Lower leg skin (tissue), 4 donors: ENCODE results near the gene APOD. TPM values are rescaled to one million over a fixed set of nuclear protein-coding genes. Genes with fewer than 3 reads are reported as not detected.

Experiments used
- DNase-seq, 2 donors: peaks; one replicate each; pipeline ENCODE4 v3.0.0-alpha.2; 2019; ENCODE audit warnings: low spot score in 2 of 2
- H3K4me3 ChIP-seq: fragments of 200-600 bp; sonication (generic); 2 replicates; pipeline ENCODE4 v1.5.1; 2017; ENCODE audit warnings: mild to moderate bottlenecking, low read depth; ENCODE audit not compliant: poor library complexity, severe bottlenecking
- POLR2A ChIP-seq, 2 donors: fragments of 450-650 bp; IDR thresholded peaks; one replicate each; pipeline ENCODE4 v1.6.1; 2016 to 2017; ENCODE audit warnings: antibody characterized with exemption in 2 of 2, mild to moderate bottlenecking in 1 of 2, moderate library complexity in 1 of 2
- WGBS, 2 donors: methylation state at CpG; one replicate each; pipeline ENCODE4 v1.1.5; 2018; 5-methylcytosine and 5-hydroxymethylcytosine counted together
- intact Hi-C: fragments of 100-400 bp; cut with DNase I; formaldehyde crosslinking; loops from one replicate; pipeline ENCODE4 v1.15.0; 2023; ENCODE audit warnings: low total_unique reads
- total RNA-seq, 4 donors: library from RNA; depleted of rRNA; stranded (reverse); fragments of >200 nt; gene quantifications; one replicate each; pipeline ENCODE4 v1.1.0, GENCODE V29; 2016
- TF ChIP-seq, protein P1 (sequence below), 3 donors: fragments of 450-650 bp; IDR thresholded peaks; one replicate each; pipeline ENCODE4 v1.5.1; 2016; ENCODE audit warnings: antibody characterized with exemption in 3 of 3, mild to moderate bottlenecking in 3 of 3, moderate library complexity in 2 of 3

APOD gene
- total RNA-seq, 4 donors from 2014 or later, result 201 to 766 (median 373) TPM

DNA sequence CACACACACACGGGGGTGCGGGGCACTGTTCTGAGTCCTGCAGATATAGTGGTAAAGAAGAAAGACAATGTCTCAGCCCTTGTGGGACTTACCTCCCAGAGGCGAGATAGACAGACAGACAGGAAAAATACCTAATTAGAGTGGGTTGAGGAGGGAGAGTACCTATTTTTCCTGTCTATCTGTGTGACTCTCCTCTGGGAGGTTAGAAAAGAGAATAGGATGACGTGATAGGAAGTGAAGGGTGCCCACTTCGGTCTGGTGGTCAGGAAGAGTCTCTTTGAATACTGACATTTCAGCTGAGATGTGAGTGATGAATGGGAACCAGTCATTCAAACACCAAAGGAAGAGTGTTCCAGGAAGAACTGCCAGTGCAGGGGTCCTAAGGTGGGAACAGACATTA, 4.1 kb upstream of the APOD start:
- no peak for DNase-seq
- H3K4me3 ChIP-seq, result no peak overlapping the region
- TF ChIP-seq, protein P1, sequence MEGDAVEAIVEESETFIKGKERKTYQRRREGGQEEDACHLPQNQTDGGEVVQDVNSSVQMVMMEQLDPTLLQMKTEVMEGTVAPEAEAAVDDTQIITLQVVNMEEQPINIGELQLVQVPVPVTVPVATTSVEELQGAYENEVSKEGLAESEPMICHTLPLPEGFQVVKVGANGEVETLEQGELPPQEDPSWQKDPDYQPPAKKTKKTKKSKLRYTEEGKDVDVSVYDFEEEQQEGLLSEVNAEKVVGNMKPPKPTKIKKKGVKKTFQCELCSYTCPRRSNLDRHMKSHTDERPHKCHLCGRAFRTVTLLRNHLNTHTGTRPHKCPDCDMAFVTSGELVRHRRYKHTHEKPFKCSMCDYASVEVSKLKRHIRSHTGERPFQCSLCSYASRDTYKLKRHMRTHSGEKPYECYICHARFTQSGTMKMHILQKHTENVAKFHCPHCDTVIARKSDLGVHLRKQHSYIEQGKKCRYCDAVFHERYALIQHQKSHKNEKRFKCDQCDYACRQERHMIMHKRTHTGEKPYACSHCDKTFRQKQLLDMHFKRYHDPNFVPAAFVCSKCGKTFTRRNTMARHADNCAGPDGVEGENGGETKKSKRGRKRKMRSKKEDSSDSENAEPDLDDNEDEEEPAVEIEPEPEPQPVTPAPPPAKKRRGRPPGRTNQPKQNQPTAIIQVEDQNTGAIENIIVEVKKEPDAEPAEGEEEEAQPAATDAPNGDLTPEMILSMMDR (IDR thresholded peaks at IDR 0.05), result no peak
- no peak for TF ChIP-seq POLR2A (IDR thresholded peaks at IDR 0.05)
- 86 to 89% methylated on average over 5 of the region's 5 CpGs for WGBS, 2 donors
- intact Hi-C loops, result no loop called here

DNA sequence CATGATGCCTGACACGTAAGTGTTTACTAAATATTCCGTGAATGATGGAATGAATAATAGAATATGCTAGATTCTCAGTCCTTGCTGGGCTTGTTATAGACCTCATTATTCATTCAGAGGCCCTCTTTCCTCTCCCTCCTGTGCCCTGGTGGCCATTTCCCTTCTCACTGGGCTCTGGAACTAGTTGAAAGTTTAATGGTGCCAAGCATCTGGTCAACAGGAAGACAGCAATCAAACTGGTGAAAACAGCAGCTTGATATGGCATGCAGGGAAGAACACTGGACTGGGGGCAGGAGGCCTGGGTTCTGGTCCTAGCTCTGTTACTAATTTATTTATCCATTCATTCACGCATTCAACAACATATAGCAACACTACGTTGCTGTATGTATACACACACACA, 3.7 kb upstream of the APOD start:
- intact Hi-C loops, result no loop called here
- TF ChIP-seq, protein P1 (IDR thresholded peaks at IDR 0.05), result no peak
- TF ChIP-seq POLR2A (IDR thresholded peaks at IDR 0.05), result no peak
- no peak for DNase-seq
- no peak overlapping the region for H3K4me3 ChIP-seq
- 69 to 74% methylated on average over 4 of the region's 4 CpGs for whole genome bisulfite sequencing, 2 donors

DNA sequence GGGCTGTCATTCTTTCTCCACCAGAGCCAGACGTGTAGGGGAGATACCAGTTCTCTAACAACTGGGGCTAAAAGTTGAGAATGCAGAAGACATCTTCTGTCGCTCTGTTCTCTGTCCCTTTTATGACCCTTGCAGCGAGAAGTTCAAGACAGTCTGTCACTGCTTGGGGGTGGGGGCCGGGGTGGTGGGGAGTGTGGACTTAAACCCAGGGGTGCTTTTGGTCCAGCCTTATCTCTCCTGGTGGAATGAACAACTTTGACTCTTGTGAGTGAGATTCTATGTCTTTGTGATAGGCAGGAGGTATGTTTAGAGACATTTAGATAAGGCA, 767 bp upstream of the APOD start:
- 58 to 70% methylated on average over 4 of the region's 4 CpGs for WGBS, 2 donors
- no peak for DNase-seq
- intact Hi-C loops, result no loop called here
- no peak for TF ChIP-seq POLR2A (IDR thresholded peaks at IDR 0.05)
- TF ChIP-seq, protein P1 (IDR thresholded peaks at IDR 0.05), result no peak
- H3K4me3 ChIP-seq, result no peak overlapping the region

DNA sequence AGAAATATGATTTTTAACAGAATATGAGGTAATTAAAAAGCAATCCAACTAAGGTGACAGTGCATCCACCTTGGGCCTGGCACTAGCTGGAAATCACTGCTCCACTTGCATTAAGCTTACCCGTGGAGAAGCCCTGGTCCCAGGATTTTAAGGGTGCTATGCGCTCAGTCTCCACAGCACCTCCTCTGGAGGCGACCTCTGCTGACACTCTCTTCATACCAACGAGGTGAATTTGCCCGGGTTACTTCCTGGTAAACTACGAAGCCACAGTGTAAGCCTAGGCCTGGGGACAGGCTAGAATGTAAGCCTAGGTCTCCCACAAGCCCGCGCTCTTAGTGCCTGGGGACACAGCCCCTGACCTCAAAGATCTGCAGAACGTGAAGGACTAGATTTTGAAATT, 793 bp downstream of the APOD start:
- intact Hi-C loops, result no loop called here
- 77 to 84% methylated on average over 5 to 9 of the region's 9 CpGs for WGBS, 2 donors
- H3K4me3 ChIP-seq, result no peak overlapping the region
- no peak for DNase-seq
- TF ChIP-seq, protein P1 (IDR thresholded peaks at IDR 0.05), result no peak
- TF ChIP-seq POLR2A (IDR thresholded peaks at IDR 0.05), result no peak

DNA sequence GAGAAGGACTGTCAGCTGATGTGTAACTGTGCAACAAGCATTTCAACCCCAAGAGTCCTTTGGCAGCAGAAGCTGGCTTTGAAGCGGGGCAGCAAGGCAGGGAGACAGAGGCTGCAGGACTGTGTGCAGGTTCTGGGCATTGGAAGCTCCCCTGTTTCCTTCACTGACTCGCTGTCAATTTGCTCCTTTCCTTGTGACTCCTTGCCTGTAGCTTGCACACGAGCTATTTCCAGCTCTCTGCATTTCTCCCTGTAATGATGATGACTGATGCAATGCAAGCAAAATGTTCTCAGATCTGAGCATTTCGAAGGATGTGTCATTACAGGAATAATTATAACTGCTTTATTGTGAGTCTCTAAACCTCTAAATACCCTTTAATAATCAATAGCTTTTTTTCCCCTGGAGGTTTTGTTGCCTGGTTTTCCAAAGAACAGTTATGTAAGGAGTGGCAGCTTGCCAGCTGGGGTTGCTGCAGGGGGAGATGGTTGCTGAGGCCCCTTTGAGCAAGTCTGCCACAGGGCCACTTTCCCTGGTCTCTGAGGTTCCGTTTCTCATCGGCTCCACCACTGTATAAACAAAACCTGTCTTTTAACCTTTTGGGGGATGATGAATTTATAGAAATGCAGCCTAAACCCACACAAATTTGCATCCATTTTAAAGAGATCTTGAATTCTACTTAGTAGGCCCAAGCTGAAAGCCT, 2.8 kb downstream of the APOD start:
- 54 to 55% methylated on average over 6 of the region's 6 CpGs for WGBS, 2 donors
- no peak overlapping the region for H3K4me3 ChIP-seq
- TF ChIP-seq POLR2A (IDR thresholded peaks at IDR 0.05), result no peak
- TF ChIP-seq, protein P1 (IDR thresholded peaks at IDR 0.05), result no peak
- intact Hi-C loops, result no loop called here
- no peak for DNase-seq

DNA sequence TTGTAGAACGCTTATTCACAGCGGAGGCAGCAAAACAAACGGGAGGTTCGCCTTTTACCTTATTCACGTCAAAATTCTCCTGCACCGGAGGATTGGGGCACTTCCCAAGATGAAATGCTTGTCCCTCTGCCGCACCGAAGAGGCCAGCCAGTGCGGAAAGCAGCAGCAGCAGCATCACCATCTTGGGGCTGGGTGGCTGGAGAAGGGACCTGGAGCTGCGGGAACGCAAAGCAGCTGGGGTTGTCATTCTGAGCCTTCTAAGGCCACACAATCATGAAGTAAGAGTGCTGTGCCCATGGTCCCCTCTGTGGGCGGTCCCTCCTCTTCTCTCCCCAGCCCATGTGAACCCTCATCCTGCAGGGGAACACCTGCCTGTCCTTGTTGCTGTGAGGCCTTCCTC, 4.5 kb downstream of the APOD start:
- no peak for DNase-seq
- 79 to 88% methylated on average over 10 to 12 of the region's 12 CpGs for WGBS, 2 donors
- no peak for TF ChIP-seq POLR2A (IDR thresholded peaks at IDR 0.05)
- TF ChIP-seq, protein P1 (IDR thresholded peaks at IDR 0.05), result no peak
- H3K4me3 ChIP-seq, result no peak overlapping the region
- intact Hi-C loops, result no loop called here
